Measurements from ENCODE around the gene MGRN1.

The MGRN1 gene

GRCh38 chr16:4597174-4597573 lies 27.5 kb upstream of the MGRN1 start:
- H3K36me3 Mint-ChIP-seq (ENCODE audit: low read depth): no peaks in the 10 kb centered on the region

GRCh38 chr16:4599037-4599436 lies 25.6 kb upstream of the MGRN1 start:
- Mint-ChIP-seq H3K36me3 (ENCODE audit: low read depth) (no peaks in the 10 kb centered on the region), H3K4me1 (ENCODE audit: low read depth) (peaks cover 12% of the 10 kb centered on the region), H3K27me3 (peaks cover 21% of the 10 kb centered on the region), H3K9me3 (no peaks in the 10 kb centered on the region), H3K4me3 (no peak overlapping the region), H3K27ac (no peak overlapping the region)
- intact Hi-C loops (cut with micrococcal nuclease): no loop called here

More at GRCh38 chr16:4597174-4597573, 27.5 kb upstream of the MGRN1 start:
- Mint-ChIP-seq H3K4me1 (ENCODE audit: low read depth) (peaks cover 6% of the 10 kb centered on the region), H3K27me3 (peaks cover 18% of the 10 kb centered on the region), H3K4me3 (no peak overlapping the region), H3K27ac (no peak overlapping the region), H3K9me3 (no peaks in the 10 kb centered on the region)
- intact Hi-C loops (cut with micrococcal nuclease): no loop called here

- Mint-ChIP-seq H3K9me3 (no peaks in the 10 kb centered on the region), H3K4me1 (ENCODE audit: low read depth) (peaks cover 14% of the 10 kb centered on the region), H3K4me3 (no peak overlapping the region), H3K27ac (no peak overlapping the region), H3K27me3 (peaks cover 21% of the 10 kb centered on the region), H3K36me3 (ENCODE audit: low read depth) (no peaks in the 10 kb centered on the region)
- intact Hi-C loops (cut with micrococcal nuclease): no loop called here
These were observed 25.1 kb upstream of the MGRN1 start for GRCh38 chr16:4599545-4599944.

- Mint-ChIP-seq H3K4me3 (no peak overlapping the region), H3K27me3 (peaks cover 21% of the 10 kb centered on the region), H3K4me1 (ENCODE audit: low read depth) (peaks cover 14% of the 10 kb centered on the region), H3K36me3 (ENCODE audit: low read depth) (peaks cover 2% of the 10 kb centered on the region), H3K9me3 (no peaks in the 10 kb centered on the region), H3K27ac (peak overlapping the region; percentile 17)
- intact Hi-C loops (cut with micrococcal nuclease): no loop called here
These were observed 23.4 kb upstream of the MGRN1 start for GRCh38 chr16:4601036-4601863.

- H3K4me3 Mint-ChIP-seq: no peak overlapping the region
- H3K27ac Mint-ChIP-seq: peak overlapping the region; percentile 17
- peaks cover 18% of the 10 kb centered on the region for H3K27me3 Mint-ChIP-seq
- peaks cover 14% of the 10 kb centered on the region for H3K4me1 Mint-ChIP-seq (ENCODE audit: low read depth)
- intact Hi-C loops (cut with micrococcal nuclease): no loop called here
- no peaks in the 10 kb centered on the region for H3K9me3 Mint-ChIP-seq
- H3K36me3 Mint-ChIP-seq (ENCODE audit: low read depth): peaks cover 7% of the 10 kb centered on the region
These were observed 22.8 kb upstream of the MGRN1 start for GRCh38 chr16:4601864-4602186.

- H3K4me3 Mint-ChIP-seq: no peak overlapping the region
- peaks cover 18% of the 10 kb centered on the region for H3K27me3 Mint-ChIP-seq
- no peak overlapping the region for H3K27ac Mint-ChIP-seq
- peaks cover 12% of the 10 kb centered on the region for H3K36me3 Mint-ChIP-seq (ENCODE audit: low read depth)
- no peaks in the 10 kb centered on the region for H3K9me3 Mint-ChIP-seq
- intact Hi-C loops (cut with micrococcal nuclease): no loop called here
- H3K4me1 Mint-ChIP-seq (ENCODE audit: low read depth): peaks cover 14% of the 10 kb centered on the region
These were observed 22.3 kb upstream of the MGRN1 start for GRCh38 chr16:4602331-4602730.

GRCh38 chr16:4603624-4604170 lies 20.9 kb upstream of the MGRN1 start:
- H3K4me1 Mint-ChIP-seq (ENCODE audit: low read depth): peaks cover 14% of the 10 kb centered on the region
- no peak overlapping the region for H3K27ac Mint-ChIP-seq
- H3K4me3 Mint-ChIP-seq: no peak overlapping the region
- intact Hi-C loops (cut with micrococcal nuclease): no loop called here
- peaks cover 26% of the 10 kb centered on the region for H3K36me3 Mint-ChIP-seq (ENCODE audit: low read depth)
- H3K27me3 Mint-ChIP-seq: peaks cover 14% of the 10 kb centered on the region
- H3K9me3 Mint-ChIP-seq: no peaks in the 10 kb centered on the region

- H3K27ac Mint-ChIP-seq: no peak overlapping the region
- no peaks in the 10 kb centered on the region for H3K9me3 Mint-ChIP-seq
- H3K27me3 Mint-ChIP-seq: peaks cover 13% of the 10 kb centered on the region
- peaks cover 14% of the 10 kb centered on the region for H3K4me1 Mint-ChIP-seq (ENCODE audit: low read depth)
- H3K36me3 Mint-ChIP-seq (ENCODE audit: low read depth): peaks cover 33% of the 10 kb centered on the region
- intact Hi-C loops (cut with micrococcal nuclease): no loop called here
- H3K4me3 Mint-ChIP-seq: no peak overlapping the region
These were observed 20.2 kb upstream of the MGRN1 start for GRCh38 chr16:4604401-4604800.

GRCh38 chr16:4606354-4606753 lies 18.3 kb upstream of the MGRN1 start:
- Mint-ChIP-seq H3K9me3 (no peaks in the 10 kb centered on the region), H3K27me3 (peaks cover 11% of the 10 kb centered on the region), H3K27ac (no peak overlapping the region), H3K4me1 (ENCODE audit: low read depth) (peaks cover 20% of the 10 kb centered on the region), H3K36me3 (ENCODE audit: low read depth) (peaks cover 53% of the 10 kb centered on the region), H3K4me3 (no peak overlapping the region)
- intact Hi-C loops (cut with micrococcal nuclease): no loop called here

GRCh38 chr16:4607841-4608703 lies 16.6 kb upstream of the MGRN1 start:
- Mint-ChIP-seq H3K27me3 (no peaks in the 10 kb centered on the region), H3K4me3 (no peak overlapping the region), H3K4me1 (ENCODE audit: low read depth) (peaks cover 29% of the 10 kb centered on the region), H3K9me3 (no peaks in the 10 kb centered on the region), H3K27ac (no peak overlapping the region), H3K36me3 (ENCODE audit: low read depth) (peaks cover 55% of the 10 kb centered on the region)
- intact Hi-C loops (cut with micrococcal nuclease): no loop called here

GRCh38 chr16:4608704-4608980 lies 16.0 kb upstream of the MGRN1 start:
- Mint-ChIP-seq H3K9me3 (no peaks in the 10 kb centered on the region), H3K27ac (no peak overlapping the region), H3K36me3 (ENCODE audit: low read depth) (peaks cover 55% of the 10 kb centered on the region), H3K4me3 (no peak overlapping the region), H3K4me1 (ENCODE audit: low read depth) (peaks cover 33% of the 10 kb centered on the region), H3K27me3 (no peaks in the 10 kb centered on the region)
- intact Hi-C loops (cut with micrococcal nuclease): no loop called here

- no peaks in the 10 kb centered on the region for H3K9me3 Mint-ChIP-seq
- no peak overlapping the region for H3K4me3 Mint-ChIP-seq
- no peaks in the 10 kb centered on the region for H3K27me3 Mint-ChIP-seq
- H3K27ac Mint-ChIP-seq: no peak overlapping the region
- intact Hi-C loops (cut with micrococcal nuclease): no loop called here
- peaks cover 29% of the 10 kb centered on the region for H3K4me1 Mint-ChIP-seq (ENCODE audit: low read depth)
- H3K36me3 Mint-ChIP-seq (ENCODE audit: low read depth): peaks cover 55% of the 10 kb centered on the region
These were observed 15.2 kb upstream of the MGRN1 start for GRCh38 chr16:4609200-4610010.

- Mint-ChIP-seq H3K36me3 (ENCODE audit: low read depth) (peaks cover 55% of the 10 kb centered on the region), H3K9me3 (no peaks in the 10 kb centered on the region), H3K4me1 (ENCODE audit: low read depth) (peaks cover 33% of the 10 kb centered on the region), H3K27me3 (no peaks in the 10 kb centered on the region), H3K4me3 (no peak overlapping the region), H3K27ac (peak overlapping the region; percentile 30)
- intact Hi-C loops (cut with micrococcal nuclease): no loop called here
These were observed 14.3 kb upstream of the MGRN1 start for GRCh38 chr16:4610011-4611005.

Data from dendritic cell treated with granulocyte-macrophage colony-stimulating factor and Interleukin-4, amounts not matched to agents 40 ng/mL and 50 ng/mL, for 4 days (primary cell).